Astrocyte of the cerebellum (primary cell): ENCODE measurements around the gene TMEM132C.

ENCODE experiments used
- DNase-seq: peaks from one replicate; pipeline ENCODE4 v3.0.0-alpha.2; 2011; ENCODE audit warnings: low read depth
- H3K4me3 ChIP-seq: 2 replicates; pipeline ENCODE4 v1.5.1; 2011; ENCODE audit warnings: mild to moderate bottlenecking, low read depth, low read length, moderate library complexity
- CTCF ChIP-seq: IDR thresholded peaks from 2 replicates; pipeline ENCODE4 v1.5.1; 2012; ENCODE audit warnings: low read length, low read depth, moderate library complexity, mild to moderate bottlenecking; ENCODE audit errors: missing control alignments
- in situ Hi-C: cut with HindIII; loops from 2 replicates; pipeline ENCODE4 v1.10.0; 2017; ENCODE audit warnings: low sequenced_read_pairs

TMEM132C gene

GRCh38 chr12:128518644-128519043, 251.7 kb downstream of the TMEM132C start:
- in situ Hi-C loops: no loop called here
- TF ChIP-seq CTCF: no peak
- no peak for DNase-seq
- no peak overlapping the region for H3K4me3 ChIP-seq

GRCh38 chr12:128519426-128519825, 252.5 kb downstream of the TMEM132C start:
- no peak for TF ChIP-seq CTCF
- H3K4me3 ChIP-seq: no peak overlapping the region
- DNase-seq: no peak
- in situ Hi-C loops: no loop called here

DNA sequence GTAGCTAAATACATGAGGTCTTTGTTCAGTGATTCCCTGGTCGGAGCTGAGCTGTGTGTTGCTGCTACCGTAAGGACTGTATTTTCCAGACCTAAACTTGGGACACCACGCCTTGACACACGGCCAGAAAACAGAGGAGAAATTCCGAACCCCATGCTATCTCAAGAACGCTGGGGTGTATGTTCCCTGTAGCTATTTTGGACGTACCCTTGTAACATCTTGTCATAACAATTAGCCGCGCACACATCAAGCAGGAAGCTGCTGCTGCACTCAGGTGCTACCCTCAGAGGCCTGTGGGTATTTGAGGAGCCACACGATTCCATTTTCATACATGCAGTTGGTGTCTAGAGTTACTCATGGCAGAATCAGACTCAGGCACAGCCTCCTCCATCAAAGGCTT, 255.0 kb downstream of the TMEM132C start:
- in situ Hi-C loops: no loop called here
- no peak for TF ChIP-seq CTCF
- H3K4me3 ChIP-seq: no peak overlapping the region
- DNase-seq: no peak

DNA sequence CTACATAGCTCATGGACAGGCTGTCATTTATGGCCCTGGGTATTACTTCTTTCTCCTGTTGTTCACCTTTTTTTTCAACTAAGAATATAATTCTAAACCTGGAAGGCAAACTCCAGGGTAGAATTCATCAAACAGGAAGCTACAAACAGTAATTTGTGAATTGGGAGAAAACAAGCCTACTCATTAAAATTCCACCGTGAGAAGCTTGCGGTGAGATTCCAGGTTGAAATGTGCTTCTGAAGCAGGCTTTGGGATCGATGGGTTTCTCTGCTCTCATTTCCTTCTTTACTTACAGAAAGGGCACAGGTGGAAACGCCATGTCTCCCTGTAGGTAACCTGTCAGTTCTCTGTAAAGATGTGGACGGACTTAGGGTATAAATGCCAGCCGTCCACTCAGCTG, 257.5 kb downstream of the TMEM132C start:
- no peak overlapping the region for H3K4me3 ChIP-seq
- TF ChIP-seq CTCF: no peak
- no peak for DNase-seq
- in situ Hi-C loops: no loop called here

DNA sequence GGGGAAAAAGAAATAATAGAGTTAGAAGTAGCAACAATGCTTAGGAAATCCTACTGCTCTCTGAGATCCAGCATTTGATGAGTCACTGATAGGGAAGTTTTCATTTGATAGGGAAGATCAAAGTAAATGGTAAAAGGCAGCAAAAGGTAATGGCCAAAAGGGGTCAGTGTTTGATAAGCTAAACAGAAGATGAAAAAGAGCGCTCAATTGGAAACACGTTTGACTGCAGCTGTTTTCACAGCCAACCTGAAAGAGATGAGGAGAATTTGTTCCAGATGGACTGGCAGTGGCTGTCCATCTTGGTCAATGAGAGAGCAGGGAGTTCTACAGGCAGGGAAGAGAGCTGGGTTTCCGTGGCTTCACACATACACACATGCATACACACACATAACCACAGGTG, 264.2 kb downstream of the TMEM132C start:
- DNase-seq: no peak
- no peak for TF ChIP-seq CTCF
- in situ Hi-C loops: no loop called here
- H3K4me3 ChIP-seq: no peak overlapping the region

GRCh38 chr12:128534906-128535305, 267.9 kb downstream of the TMEM132C start:
- TF ChIP-seq CTCF: no peak
- in situ Hi-C loops: no loop called here
- no peak overlapping the region for H3K4me3 ChIP-seq
- DNase-seq: no peak

- in situ Hi-C loops: no loop called here
- no peak for DNase-seq
Observed at GRCh38 chr12:128536810-128537209, 269.8 kb downstream of the TMEM132C start.

More at GRCh38 chr12:128536810-128537209, 269.8 kb downstream of the TMEM132C start:
- no peak overlapping the region for H3K4me3 ChIP-seq
- no peak for TF ChIP-seq CTCF
